B cell (primary cell): Measurements from ENCODE around the gene PPP2R5C. TPM values are rescaled to one million over a fixed set of nuclear protein-coding genes. Genes with fewer than 3 reads are reported as not detected.

Source experiments
- ATAC-seq: fragments of 200-7000 bp; cut with Tn5 transposase; one replicate; pipeline ENCODE4 v1.10.0; 2021; ENCODE audit warnings: low read depth, mild to moderate bottlenecking, moderate number of reproducible peaks, moderate library complexity
- CTCF ChIA-PET: fragments of 350-600 bp; sonication (Branson Sonifier 250); formaldehyde crosslinking; loops from one replicate; lab custom pipeline; 2021; ENCODE audit warnings: antibody characterized with exemption, inconsistent platforms; lab: Charles Lee
- POLR2A ChIA-PET: fragments of 350-600 bp; sonication (Branson Sonifier 250); formaldehyde crosslinking; loops from one replicate; lab custom pipeline; 2021; ENCODE audit warnings: antibody characterized with exemption; lab: Charles Lee
- DNase-seq: peaks from one replicate; pipeline ENCODE4 v3.0.0; 2013
- H2AFZ ChIP-seq: 2 replicates; pipeline ENCODE4 v1.6.1; 2012; ENCODE audit warnings: mild to moderate bottlenecking, low read depth, low read length; ENCODE audit not compliant: insufficient read depth, poor library complexity, severe bottlenecking
- H3K27ac ChIP-seq, 2 donors: 1 replicate in 1 of 2; 2 replicates in 1 of 2; pipeline ENCODE4 v1.5.1; 2012 to 2013; ENCODE audit warnings: low read length in 2 of 2, mild to moderate bottlenecking in 2 of 2, moderate library complexity in 1 of 2
- H3K27me3 ChIP-seq, 4 experiments: fragments of 200-600 bp in 1 of 4; sonication (generic) in 1 of 4; replicated peaks in 1 of 4; 1 replicate in 2 of 4; 2 replicates in 2 of 4; pipeline versions ENCODE4 v1.6.1 to v1.7.0; 2013 to 2016; ENCODE audit warnings: low read length in 3 of 4, mild to moderate bottlenecking in 2 of 4, mixed read lengths in 1 of 4, moderate library complexity in 1 of 4; ENCODE audit not compliant: insufficient read depth in 4 of 4, control insufficient read depth in 3 of 4; ENCODE audit errors: control extremely low read depth in 1 of 4
- H3K36me3 ChIP-seq, 2 experiments: replicated peaks in 1 of 2; 1 replicate in 1 of 2; 2 replicates in 1 of 2; pipeline versions ENCODE4 v1.6.1 to v1.7.1; 2013; ENCODE audit warnings: low read length in 1 of 2; ENCODE audit not compliant: insufficient read depth in 2 of 2, control insufficient read depth in 1 of 2; ENCODE audit errors: control extremely low read depth in 1 of 2, extremely low read depth in 1 of 2
- H3K4me1 ChIP-seq, 2 donors: fragments of 200-600 bp in 1 of 2; sonication (generic) in 1 of 2; 1 replicate in 1 of 2; 2 replicates in 1 of 2; pipeline versions ENCODE4 v1.5.1 to v1.6.1; 2013 to 2017; ENCODE audit warnings: low read length in 2 of 2; ENCODE audit not compliant: control insufficient read depth in 2 of 2, insufficient read depth in 2 of 2
- H3K4me2 ChIP-seq: replicated peaks from 2 replicates; pipeline ENCODE3; 2012; ENCODE audit warnings: mild to moderate bottlenecking, low read depth, low read length; ENCODE audit not compliant: poor library complexity, severe bottlenecking
- H3K4me3 ChIP-seq, 5 experiments: fragments of 200-600 bp in 1 of 5; sonication (generic) in 1 of 5; 1 replicate in 3 of 5; 2 replicates in 2 of 5; pipeline versions ENCODE4 v1.5.1 to v1.7.0; 2011 to 2016; ENCODE audit warnings: low read length in 4 of 5, mild to moderate bottlenecking in 4 of 5, low read depth in 2 of 5, control low read depth in 1 of 5, moderate library complexity in 1 of 5; ENCODE audit not compliant: insufficient read depth in 1 of 5; ENCODE audit errors: control extremely low read depth in 1 of 5, extremely low read depth in 1 of 5
- H3K79me2 ChIP-seq: fragments of 200-600 bp; sonication (generic); one replicate; pipeline ENCODE4 v1.6.0; 2016; ENCODE audit warnings: low read length; ENCODE audit not compliant: control insufficient read depth, insufficient read depth
- H3K9ac ChIP-seq: fragments of 200-600 bp; sonication (generic); 2 replicates; pipeline ENCODE4 v1.6.1; 2017; ENCODE audit warnings: mild to moderate bottlenecking, low read length, moderate library complexity
- H3K9me3 ChIP-seq, 3 donors: one replicate each; pipeline versions ENCODE4 v1.6.1 to v1.7.1; 2013; ENCODE audit warnings: low read length in 2 of 3; ENCODE audit not compliant: control insufficient read depth in 2 of 3, insufficient read depth in 1 of 3; ENCODE audit errors: control extremely low read depth in 1 of 3
- H4K20me1 ChIP-seq: 2 replicates; pipeline ENCODE4 v1.6.0; 2012; ENCODE audit warnings: mild to moderate bottlenecking, low read length; ENCODE audit not compliant: insufficient read depth, control insufficient read depth, poor library complexity, severe bottlenecking
- H3K27ac Mint-ChIP-seq: one replicate; pipeline ENCODE4 v1.8.0; 2021; ENCODE audit warnings: mixed read lengths
- H3K27me3 Mint-ChIP-seq: one replicate; pipeline ENCODE4 v1.8.0; 2021; ENCODE audit warnings: mixed read lengths
- H3K4me1 Mint-ChIP-seq: one replicate; pipeline ENCODE4 v1.8.0; 2021; ENCODE audit warnings: mixed read lengths
- H3K4me3 Mint-ChIP-seq: one replicate; pipeline ENCODE4 v1.8.0; 2021; ENCODE audit warnings: mixed read lengths
- H3K9me3 Mint-ChIP-seq: one replicate; pipeline ENCODE4 v1.8.0; 2022; ENCODE audit warnings: mixed read lengths; ENCODE audit not compliant: insufficient read depth
- CTCF ChIP-seq: fragments of 200-600 bp; IDR thresholded peaks from one replicate; pipeline ENCODE4 v1.8.0; 2022; ENCODE audit warnings: antibody characterized with exemption, mild to moderate bottlenecking
- EZH2 ChIP-seq: IDR thresholded peaks from 2 replicates; pipeline ENCODE4 v1.6.1; 2012; ENCODE audit warnings: borderline replicate concordance, low read depth, mild to moderate bottlenecking, moderate library complexity, low read length; ENCODE audit not compliant: insufficient read depth, poor library complexity, severe bottlenecking
- WGBS: methylation state at CpG from one replicate; pipeline ENCODE4 v1.1.5; 2013; ENCODE audit warnings: missing lambda C conversion rate; ENCODE audit not compliant: insufficient coverage; 5-methylcytosine and 5-hydroxymethylcytosine counted together
- intact Hi-C: fragments of 100-400 bp; cut with micrococcal nuclease; formaldehyde crosslinking; loops from one replicate; pipeline ENCODE4 v1.10.0; 2022
- polyA plus RNA-seq: library from polyadenylated mRNA; depleted of rRNA; stranded (reverse); fragments of >200 nt; gene quantifications from 2 replicates; pipeline ENCODE4 v1.2.3, GENCODE V29; 2012
- total RNA-seq, 2 donors: library from RNA; stranded (reverse); fragments of 120-200 nt in 1 of 2; gene quantifications; 1 replicate in 1 of 2; 2 replicates in 1 of 2; pipeline versions ENCODE4 v1.2.3 to v1.2.4, GENCODE V29; 2013 to 2022

The PPP2R5C gene
- total and polyA plus RNA-seq, 2 donors (not counting 1 experiment from before 2014, with no cell fraction given): 91.7 to 330 TPM

DNA sequence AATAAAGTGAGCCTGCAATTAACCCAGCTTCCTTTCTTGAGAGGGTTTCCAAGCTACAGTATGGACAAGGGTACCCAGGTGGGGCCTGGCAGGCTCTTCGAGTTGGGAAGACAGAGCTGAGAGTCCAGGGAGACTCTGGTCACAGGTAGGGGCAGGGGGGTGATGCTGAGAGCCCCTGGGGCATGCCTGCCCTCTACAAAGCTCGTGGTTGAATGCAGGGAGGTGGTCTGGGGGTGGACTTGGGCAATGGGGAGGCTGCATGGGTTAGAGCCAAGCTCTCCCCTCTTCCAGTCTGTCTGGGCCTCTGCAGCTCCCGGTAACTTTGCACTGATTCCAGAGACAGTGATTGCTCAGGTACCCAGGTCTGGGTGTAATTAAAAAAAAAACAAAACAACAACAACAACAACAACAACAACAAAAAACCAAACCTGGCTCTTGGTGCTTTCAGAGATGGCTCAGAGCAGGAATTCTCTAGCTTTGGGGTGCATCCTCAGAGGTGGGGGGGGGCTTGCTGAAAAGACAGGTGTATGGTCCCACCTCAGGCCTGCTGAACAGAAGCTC, 30.8 kb upstream of the PPP2R5C start:
- Histone ChIP-seq H4K20me1 (no peaks in the 10 kb centered on the region), H3K4me2 (peak overlapping the region; percentile 44), H3K4me3 (no peak overlapping the region), H3K36me3 (no peaks in the 10 kb centered on the region), H3K27ac (no peak overlapping the region), H3K9me3 (peaks cover 0 to 8% (median 0%) of the 10 kb centered on the region in 3 donors), H3K79me2 (no peaks in the 10 kb centered on the region), H3K9ac (no peak overlapping the region), H3K27me3 (no peaks in the 10 kb centered on the region), H2AFZ (peak overlapping the region; percentile 58), H3K4me1 (peaks cover 13 to 18% of the 10 kb centered on the region in 2 donors)
- intact Hi-C loops: loop anchor here (1.0 kb wide), 1 partner anchor 30 kb away; no protein-coding TSS in a partner anchor
- Mint-ChIP-seq H3K4me3 (no peak overlapping the region), H3K27ac (peak overlapping the region; percentile 71), H3K4me1 (peaks cover 16% of the 10 kb centered on the region), H3K27me3 (no peaks in the 10 kb centered on the region), H3K9me3 (no peaks in the 10 kb centered on the region)
- DNase-seq: no peak
- 76% methylated on average over 2 of the region's 3 CpGs for WGBS
- TF ChIP-seq CTCF (no peak), EZH2 (no peak)
- POLR2A ChIA-PET: interaction anchor here (0.6 kb wide), 1 partner anchor 112 kb away, joined by 3 read pairs; no protein-coding TSS in a partner anchor
- ATAC-seq: no peak
- CTCF ChIA-PET: interaction anchor here (0.6 to 2.1 kb wide), 4 partner anchors 16 to 231 kb away, joined by 3 to 11 read pairs (median 3); no protein-coding TSS in a partner anchor
